Stimulated activated CD8-positive, alpha-beta memory T cell treated with anti-CD3 and anti-CD28 coated beads, Interleukin-15, amount 100 ng/mL, for 1 hour (primary cell): ENCODE data around the gene SLC50A1.
"Not testable (repeated sequence)": the region's sequence is repeated elsewhere in the genome, so short reads cannot be mapped to it uniquely, and the experiment has no call there.

Source experiments
- DNase-seq: peaks from one replicate; pipeline ENCODE4 v3.0.0-alpha.2; 2020; ENCODE audit warnings: low read depth

Gene SLC50A1

GRCh38 chr1:155116113-155116764 is 19.4 kb upstream of the SLC50A1 start:
- DNase-seq, result no peak

- no peak for DNase-seq
Measured at GRCh38 chr1:155117610-155118009, 18.0 kb upstream of the SLC50A1 start.

- not testable (repeated sequence) for DNase-seq
Measured at GRCh38 chr1:155118090-155118489, 17.6 kb upstream of the SLC50A1 start.

- DNase-seq, result no peak
Measured at GRCh38 chr1:155120253-155120652, 15.4 kb upstream of the SLC50A1 start.

- no peak for DNase-seq
Measured at GRCh38 chr1:155121249-155121648, 14.4 kb upstream of the SLC50A1 start.

GRCh38 chr1:155122308-155122707 is 13.3 kb upstream of the SLC50A1 start:
- DNase-seq, result no peak

- DNase-seq, result no peak
Measured at GRCh38 chr1:155123801-155124200, 11.9 kb upstream of the SLC50A1 start.

GRCh38 chr1:155124503-155125463 is 10.9 kb upstream of the SLC50A1 start:
- no peak for DNase-seq

- DNase-seq, result no peak
Measured at GRCh38 chr1:155125511-155125945, 10.1 kb upstream of the SLC50A1 start.

- DNase-seq, result no peak
Measured at GRCh38 chr1:155125946-155126555, 9.6 kb upstream of the SLC50A1 start.

- DNase-seq, result no peak
Measured at GRCh38 chr1:155126556-155127104, 9.0 kb upstream of the SLC50A1 start.

GRCh38 chr1:155127105-155127966 is 8.3 kb upstream of the SLC50A1 start, which contains the start of gene EFNA1:
Gene EFNA1 (plus strand): TSS chr1:155127876. CDS start chr1:155127978, 102 bp downstream.
- DNase-seq, result no peak

GRCh38 chr1:155127967-155128754 is 7.5 kb upstream of the SLC50A1 start:
- DNase-seq, result no peak

GRCh38 chr1:155128755-155129473 is 6.7 kb upstream of the SLC50A1 start:
- no peak for DNase-seq

GRCh38 chr1:155130272-155131006 is 5.2 kb upstream of the SLC50A1 start:
- DNase-seq, result no peak

- no peak for DNase-seq
Measured at GRCh38 chr1:155131285-155131684, 4.4 kb upstream of the SLC50A1 start.

- DNase-seq, result no peak
Measured at GRCh38 chr1:155131856-155132255, 3.8 kb upstream of the SLC50A1 start.

- DNase-seq, result no peak
Measured at GRCh38 chr1:155133799-155134281, 1.8 kb upstream of the SLC50A1 start.

- DNase-seq, result no peak
Measured at GRCh38 chr1:155134322-155134721, 1.3 kb upstream of the SLC50A1 start.
